DND-41 (cell line): ENCODE results near the gene SNAP29.
"Not testable (repeated sequence)": the region's sequence is repeated elsewhere in the genome, so short reads cannot be mapped to it uniquely, and the experiment has no call there.

Experiments used
- ATAC-seq: fragments of 200-7000 bp; cut with Tn5 transposase; 3 replicates; pipeline ENCODE4 v1.9.1; 2021; ENCODE audit warnings: low read depth; ENCODE audit not compliant: insufficient read depth
- DNase-seq: peaks from one replicate; pipeline ENCODE4 v3.0.0-alpha.2; 2020
- H2AFZ ChIP-seq: 2 replicates; pipeline ENCODE4 v1.6.0; 2012; ENCODE audit warnings: low read depth, low read length
- H3K27ac ChIP-seq: 2 replicates; pipeline ENCODE4 v1.5.1; 2012; ENCODE audit warnings: low read length, inconsistent platforms
- H3K27me3 ChIP-seq: fragments of 200-600 bp; sonication (generic); 2 replicates; pipeline ENCODE4 v1.6.0; 2012; ENCODE audit warnings: low read length, mild to moderate bottlenecking, inconsistent platforms; ENCODE audit not compliant: insufficient read depth, poor library complexity
- H3K36me3 ChIP-seq: 2 replicates; pipeline ENCODE4 v1.5.1; 2012; ENCODE audit warnings: low read length, inconsistent platforms; ENCODE audit not compliant: insufficient read depth
- H3K4me1 ChIP-seq: 2 replicates; pipeline ENCODE4 v1.5.1; 2012; ENCODE audit warnings: mild to moderate bottlenecking, low read length; ENCODE audit not compliant: insufficient read depth
- H3K4me2 ChIP-seq: 2 replicates; pipeline ENCODE4 v1.6.0; 2012; ENCODE audit warnings: mild to moderate bottlenecking, moderate library complexity, low read length, inconsistent platforms; ENCODE audit not compliant: insufficient read depth
- H3K4me3 ChIP-seq, 2 experiments: fragments of 200-600 bp in 1 of 2; shearing (Covaris generic) in 1 of 2; 2 replicates each; pipeline ENCODE4 v1.5.1; 2012 to 2016; ENCODE audit warnings: inconsistent platforms in 2 of 2, low read length in 2 of 2, mild to moderate bottlenecking in 2 of 2, low read depth in 1 of 2, moderate library complexity in 1 of 2
- H3K79me2 ChIP-seq: 2 replicates; pipeline ENCODE4 v1.6.0; 2012; ENCODE audit warnings: low read length, inconsistent platforms; ENCODE audit not compliant: insufficient read depth
- H3K9ac ChIP-seq: 2 replicates; pipeline ENCODE4 v1.6.0; 2012; ENCODE audit warnings: low read depth, mild to moderate bottlenecking, inconsistent platforms, low read length, moderate library complexity
- H3K9me3 ChIP-seq: 2 replicates; pipeline ENCODE4 v1.5.1; 2012; ENCODE audit warnings: low read length, moderate library complexity, mild to moderate bottlenecking, inconsistent platforms; ENCODE audit not compliant: insufficient read depth, severe bottlenecking
- H4K20me1 ChIP-seq: 2 replicates; pipeline ENCODE4 v1.6.0; 2012; ENCODE audit warnings: low read length; ENCODE audit not compliant: insufficient read depth
- EZH2 ChIP-seq: IDR thresholded peaks from 3 replicates; pipeline ENCODE4 v1.6.1; 2012; ENCODE audit warnings: borderline replicate concordance, low read depth, mild to moderate bottlenecking, moderate library complexity, low read length, inconsistent platforms; ENCODE audit not compliant: severe bottlenecking
- TF ChIP-seq, protein P1 (sequence below): IDR thresholded peaks from 2 replicates; pipeline ENCODE4 v1.5.1; 2012; ENCODE audit warnings: borderline replicate concordance, low read length, moderate library complexity, mild to moderate bottlenecking; ENCODE audit not compliant: poor library complexity, severe bottlenecking; ENCODE audit errors: extremely low read depth

Gene SNAP29

DNA sequence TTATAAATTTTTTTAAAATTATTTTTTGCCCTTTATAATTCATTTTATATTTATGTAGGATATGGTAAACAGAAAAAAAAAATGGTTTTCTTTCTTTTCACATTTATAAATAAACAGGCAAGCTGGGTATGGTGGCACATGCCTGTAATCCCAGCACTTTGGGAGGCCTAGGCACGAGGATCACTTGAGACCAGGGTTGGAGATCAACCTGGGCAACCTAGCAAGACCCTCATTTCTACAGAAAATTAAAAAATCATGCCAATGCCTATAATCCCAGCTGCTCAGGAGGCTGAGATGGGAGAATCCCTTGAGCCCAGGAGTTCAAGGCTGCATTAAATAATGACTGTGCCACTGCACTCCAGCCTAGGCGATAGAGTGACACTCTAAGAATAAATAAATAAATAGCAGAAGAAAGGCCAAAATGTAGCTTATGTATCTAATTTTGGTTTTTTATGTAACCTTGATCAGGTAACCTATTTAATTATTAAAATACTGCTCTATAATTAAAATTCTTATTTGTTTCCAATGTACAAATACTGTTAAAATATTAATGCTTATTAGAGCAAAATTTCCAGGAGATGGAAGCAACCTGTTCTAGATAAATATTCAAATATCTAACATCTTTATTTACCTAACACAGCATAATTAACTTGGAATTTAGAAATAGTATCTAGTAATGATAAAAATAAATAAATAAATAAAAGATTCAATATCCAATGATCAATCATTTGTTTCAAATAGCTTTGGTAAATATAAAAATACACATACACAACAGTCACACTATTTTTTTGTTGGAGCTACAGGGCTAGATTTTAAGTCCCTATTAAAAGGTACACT lies 21.6 kb upstream of the SNAP29 start:
- H3K4me1 ChIP-seq: peaks cover 20% of the 10 kb centered on the region
- no peak for ATAC-seq
- no peak overlapping the region for H2AFZ ChIP-seq
- no peaks in the 10 kb centered on the region for H3K27me3 ChIP-seq
- no peak overlapping the region for H3K9ac ChIP-seq
- H4K20me1 ChIP-seq: peaks cover 36% of the 10 kb centered on the region; the same call in 1 of the 2 replicates
- no peak overlapping the region for H3K4me2 ChIP-seq
- H3K9me3 ChIP-seq: no peaks in the 10 kb centered on the region
- no peak for DNase-seq
- H3K27ac ChIP-seq: no peak overlapping the region
- H3K79me2 ChIP-seq: peaks cover 77% of the 10 kb centered on the region
- no peak overlapping the region for H3K4me3 ChIP-seq
- TF ChIP-seq EZH2: no peak
- TF ChIP-seq, protein P1, sequence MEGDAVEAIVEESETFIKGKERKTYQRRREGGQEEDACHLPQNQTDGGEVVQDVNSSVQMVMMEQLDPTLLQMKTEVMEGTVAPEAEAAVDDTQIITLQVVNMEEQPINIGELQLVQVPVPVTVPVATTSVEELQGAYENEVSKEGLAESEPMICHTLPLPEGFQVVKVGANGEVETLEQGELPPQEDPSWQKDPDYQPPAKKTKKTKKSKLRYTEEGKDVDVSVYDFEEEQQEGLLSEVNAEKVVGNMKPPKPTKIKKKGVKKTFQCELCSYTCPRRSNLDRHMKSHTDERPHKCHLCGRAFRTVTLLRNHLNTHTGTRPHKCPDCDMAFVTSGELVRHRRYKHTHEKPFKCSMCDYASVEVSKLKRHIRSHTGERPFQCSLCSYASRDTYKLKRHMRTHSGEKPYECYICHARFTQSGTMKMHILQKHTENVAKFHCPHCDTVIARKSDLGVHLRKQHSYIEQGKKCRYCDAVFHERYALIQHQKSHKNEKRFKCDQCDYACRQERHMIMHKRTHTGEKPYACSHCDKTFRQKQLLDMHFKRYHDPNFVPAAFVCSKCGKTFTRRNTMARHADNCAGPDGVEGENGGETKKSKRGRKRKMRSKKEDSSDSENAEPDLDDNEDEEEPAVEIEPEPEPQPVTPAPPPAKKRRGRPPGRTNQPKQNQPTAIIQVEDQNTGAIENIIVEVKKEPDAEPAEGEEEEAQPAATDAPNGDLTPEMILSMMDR: no peak
- H3K36me3 ChIP-seq: peaks cover 27% of the 10 kb centered on the region

- H3K9ac ChIP-seq, H3K27ac ChIP-seq, ATAC-seq, DNase-seq, H2AFZ ChIP-seq, H3K36me3 ChIP-seq, H3K27me3 ChIP-seq, H3K9me3 ChIP-seq, H3K4me2 ChIP-seq, H3K4me3 ChIP-seq: not testable (repeated sequence)
- Histone ChIP-seq H4K20me1 (peaks cover 44% of the 10 kb centered on the region; the same call in 1 of the 2 replicates), H3K79me2 (peaks cover 91% of the 10 kb centered on the region), H3K4me1 (peaks cover 20% of the 10 kb centered on the region)
Measured at GRCh38 chr22:20839354-20839753, 19.5 kb upstream of the SNAP29 start.

- Histone ChIP-seq H3K9ac (no peak overlapping the region), H3K27me3 (no peaks in the 10 kb centered on the region), H2AFZ (no peak overlapping the region), H3K27ac (no peak overlapping the region; the same call in 1 of the 2 replicates), H4K20me1 (peaks cover 47% of the 10 kb centered on the region; the same call in 1 of the 2 replicates), H3K9me3 (no peaks in the 10 kb centered on the region), H3K36me3 (peaks cover 3% of the 10 kb centered on the region; the same call in 1 of the 2 replicates), H3K4me1 (peaks cover 20% of the 10 kb centered on the region), H3K4me2 (no peak overlapping the region), H3K4me3 (no peak overlapping the region), H3K79me2 (peaks cover 93% of the 10 kb centered on the region)
- DNase-seq (no peak), ATAC-seq (no peak)
- TF ChIP-seq, protein P1: no peak
- no peak for TF ChIP-seq EZH2
Measured at GRCh38 chr22:20839837-20840645, 18.8 kb upstream of the SNAP29 start.

DNA sequence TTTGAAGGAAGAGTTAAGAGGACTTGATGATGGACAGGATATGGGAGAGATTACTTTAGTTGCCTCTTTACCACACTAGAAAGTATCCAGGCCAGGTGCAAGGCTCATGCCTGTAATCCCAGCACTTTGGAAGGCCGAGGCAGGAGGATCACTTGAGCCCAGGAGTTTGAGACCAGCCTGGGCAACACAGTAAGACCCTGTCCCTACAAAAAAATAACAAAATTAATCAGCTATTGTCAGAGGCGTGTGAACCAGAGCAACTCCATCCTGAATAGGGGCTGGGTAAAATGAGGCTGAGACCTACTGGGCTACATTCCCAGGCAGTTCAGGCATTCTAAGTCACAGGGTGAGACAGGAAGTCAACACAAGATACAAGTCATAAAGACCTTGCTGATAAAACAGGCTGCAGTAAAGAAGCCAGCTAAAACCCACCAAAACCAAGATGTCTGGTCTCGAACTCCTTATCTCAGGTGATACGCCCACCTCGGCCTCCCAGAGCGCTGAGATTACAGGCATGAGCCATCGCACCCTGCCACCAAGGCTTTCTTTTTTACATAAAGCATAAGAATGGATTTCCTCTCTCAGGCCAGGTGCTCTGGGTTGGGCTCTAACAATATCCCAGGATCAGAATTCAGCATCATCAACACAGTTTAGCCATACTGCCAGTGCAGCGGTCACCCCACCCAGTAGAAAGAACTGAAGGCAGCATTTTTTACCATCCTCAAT lies 18.0 kb upstream of the SNAP29 start:
- H3K27ac ChIP-seq: no peak overlapping the region; the same call in 1 of the 2 replicates
- H3K36me3 ChIP-seq: no peaks in the 10 kb centered on the region
- H4K20me1 ChIP-seq: peaks cover 49% of the 10 kb centered on the region
- no peaks in the 10 kb centered on the region for H3K9me3 ChIP-seq
- TF ChIP-seq, protein P1: no peak
- no peak for TF ChIP-seq EZH2
- no peak overlapping the region for H3K9ac ChIP-seq
- no peaks in the 10 kb centered on the region for H3K27me3 ChIP-seq
- H3K79me2 ChIP-seq: peaks cover 93% of the 10 kb centered on the region
- H3K4me1 ChIP-seq: peaks cover 14% of the 10 kb centered on the region
- no peak overlapping the region for H3K4me2 ChIP-seq
- no peak overlapping the region for H2AFZ ChIP-seq
- DNase-seq: no peak
- ATAC-seq: 0 out of 3 replicates have a peak, but pooled peaks have one; percentile 20
- no peak overlapping the region for H3K4me3 ChIP-seq
